RKO (cell line): Measurements from ENCODE around the gene SCUBE2.

Source experiments
- DNase-seq: peaks from one replicate; pipeline ENCODE4 v3.0.0-alpha.2; 2016; ENCODE audit warnings: low spot score

Gene SCUBE2

GRCh38 chr11:9073466-9074225, 17.8 kb downstream of the SCUBE2 start:
- DNase-seq, result no peak

GRCh38 chr11:9072626-9073176, 18.7 kb downstream of the SCUBE2 start:
- DNase-seq, result no peak

DNA sequence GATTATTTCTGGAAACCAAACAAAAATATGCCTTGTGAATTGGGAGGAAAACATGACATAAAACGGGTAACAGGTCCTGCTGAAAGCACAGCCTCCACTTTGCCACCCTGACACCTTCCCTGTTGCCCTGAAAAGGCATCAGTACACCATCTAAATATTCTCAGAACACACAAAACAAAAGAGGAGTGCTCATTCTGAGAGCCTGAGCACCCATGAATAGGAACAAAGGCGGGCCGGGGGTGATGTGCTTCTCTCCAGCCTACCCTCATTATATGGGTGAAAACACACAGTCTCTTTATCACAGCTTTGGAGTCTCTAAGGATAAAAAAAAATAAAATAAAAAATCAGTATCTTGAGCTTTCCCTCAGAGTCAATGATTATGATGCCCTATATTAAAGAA, 19.7 kb downstream of the SCUBE2 start:
- DNase-seq, result no peak

DNA sequence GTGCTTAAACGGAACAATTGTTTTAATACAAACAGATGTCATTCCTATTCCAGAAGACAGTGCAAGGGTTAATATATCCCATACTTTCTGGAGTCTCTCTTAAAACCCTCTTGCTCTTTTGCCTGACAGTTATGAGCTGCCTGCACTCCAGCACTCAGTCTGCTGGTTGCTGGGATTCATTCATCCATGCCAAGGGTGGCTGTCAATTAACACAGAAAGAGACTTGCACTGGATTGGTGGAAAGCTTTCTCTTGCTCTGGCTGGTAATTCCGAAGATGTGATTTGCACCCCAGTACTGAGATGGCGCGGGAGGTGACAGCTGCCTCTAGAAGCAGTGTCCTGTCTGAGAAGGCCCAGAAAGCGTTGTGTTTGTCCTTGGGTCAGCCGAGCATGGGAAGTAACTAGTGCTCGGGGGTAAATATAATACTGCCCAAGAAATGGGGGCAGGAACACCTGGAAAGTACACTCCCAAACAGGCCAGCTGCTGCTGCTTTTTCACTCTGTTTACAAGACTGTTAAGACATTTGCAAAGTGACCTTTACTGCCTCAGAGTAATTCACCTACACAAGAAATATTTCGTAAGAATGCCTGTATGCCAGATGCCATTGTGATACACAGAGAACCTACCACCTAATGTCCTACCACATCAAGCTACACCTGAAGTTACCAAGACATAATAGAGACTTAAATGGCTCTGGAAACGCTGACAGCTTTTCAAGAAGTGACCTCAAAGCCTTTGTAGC, 20.5 kb downstream of the SCUBE2 start:
- DNase-seq, result no peak

DNA sequence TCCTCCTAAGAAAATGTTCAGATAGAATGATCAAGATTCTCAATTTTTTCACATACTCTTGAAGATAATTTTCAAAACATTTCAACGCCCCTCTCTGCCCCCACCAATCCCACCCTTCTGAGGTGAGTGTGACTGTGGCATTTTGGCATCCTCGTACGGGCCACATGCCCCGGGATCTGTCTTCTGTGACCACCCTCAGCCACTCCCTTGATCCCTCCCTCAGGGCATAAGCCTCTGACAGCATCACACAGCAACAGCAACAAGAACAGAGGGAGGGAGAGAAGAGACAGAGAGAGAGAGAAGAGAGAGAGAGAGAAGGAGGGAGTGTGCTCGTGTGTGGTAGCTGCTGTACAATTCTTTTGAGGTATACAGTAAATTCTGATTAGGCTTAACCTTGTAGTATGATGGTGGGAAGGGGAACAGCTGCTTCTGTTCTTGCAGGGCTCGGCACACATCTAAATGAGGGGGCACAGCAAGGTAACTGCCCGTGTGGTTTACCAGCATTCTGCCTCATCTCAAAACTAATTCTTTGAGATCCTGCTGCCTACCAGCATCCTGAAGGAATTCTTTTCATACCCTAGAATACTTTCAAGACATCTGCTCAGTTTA, 21.4 kb downstream of the SCUBE2 start:
- DNase-seq, result no peak

DNA sequence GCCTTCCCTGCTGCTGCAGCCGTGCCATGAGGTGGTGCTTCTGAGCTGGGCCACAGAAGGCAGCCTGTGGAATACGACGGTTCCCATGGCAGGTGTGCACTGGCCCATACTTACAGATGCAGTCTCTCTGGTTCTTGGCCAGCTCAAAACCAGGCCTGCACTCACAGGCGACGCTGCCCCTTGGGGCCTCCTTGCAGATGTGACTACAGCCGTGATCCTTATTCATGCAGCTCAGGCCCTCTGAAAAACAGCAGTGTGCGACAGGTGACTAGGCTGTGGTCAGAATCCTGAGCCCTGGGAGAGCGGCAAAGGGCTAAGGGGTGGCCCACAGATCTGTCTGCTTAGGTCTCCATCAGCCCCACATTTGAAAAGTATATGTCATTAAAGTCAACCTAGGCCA, 22.1 kb downstream of the SCUBE2 start:
- no peak for DNase-seq

DNA sequence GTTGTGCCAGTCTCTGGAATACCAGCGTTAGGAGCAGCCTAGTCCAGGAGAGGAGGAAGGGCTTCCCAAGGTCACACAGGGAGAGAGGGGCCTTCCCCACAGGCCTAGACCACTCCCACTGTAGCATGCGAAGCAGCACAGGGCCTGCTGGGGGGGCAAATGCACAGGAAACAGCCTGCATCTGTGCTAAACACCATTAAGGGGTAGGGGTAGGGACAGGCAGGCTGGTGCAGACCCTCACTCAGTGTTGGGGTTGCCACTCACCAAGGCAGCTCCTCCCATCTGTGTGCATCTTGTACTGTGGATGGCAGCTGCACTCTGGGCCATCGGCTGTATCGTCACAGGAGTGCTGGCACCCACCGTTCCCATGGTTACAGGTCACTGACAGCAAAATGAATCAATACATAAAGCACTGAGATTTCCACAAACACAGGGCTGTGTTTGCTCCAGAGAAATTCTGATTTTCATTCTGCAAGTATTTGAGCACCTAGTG, 24.9 kb downstream of the SCUBE2 start:
- no peak for DNase-seq

DNA sequence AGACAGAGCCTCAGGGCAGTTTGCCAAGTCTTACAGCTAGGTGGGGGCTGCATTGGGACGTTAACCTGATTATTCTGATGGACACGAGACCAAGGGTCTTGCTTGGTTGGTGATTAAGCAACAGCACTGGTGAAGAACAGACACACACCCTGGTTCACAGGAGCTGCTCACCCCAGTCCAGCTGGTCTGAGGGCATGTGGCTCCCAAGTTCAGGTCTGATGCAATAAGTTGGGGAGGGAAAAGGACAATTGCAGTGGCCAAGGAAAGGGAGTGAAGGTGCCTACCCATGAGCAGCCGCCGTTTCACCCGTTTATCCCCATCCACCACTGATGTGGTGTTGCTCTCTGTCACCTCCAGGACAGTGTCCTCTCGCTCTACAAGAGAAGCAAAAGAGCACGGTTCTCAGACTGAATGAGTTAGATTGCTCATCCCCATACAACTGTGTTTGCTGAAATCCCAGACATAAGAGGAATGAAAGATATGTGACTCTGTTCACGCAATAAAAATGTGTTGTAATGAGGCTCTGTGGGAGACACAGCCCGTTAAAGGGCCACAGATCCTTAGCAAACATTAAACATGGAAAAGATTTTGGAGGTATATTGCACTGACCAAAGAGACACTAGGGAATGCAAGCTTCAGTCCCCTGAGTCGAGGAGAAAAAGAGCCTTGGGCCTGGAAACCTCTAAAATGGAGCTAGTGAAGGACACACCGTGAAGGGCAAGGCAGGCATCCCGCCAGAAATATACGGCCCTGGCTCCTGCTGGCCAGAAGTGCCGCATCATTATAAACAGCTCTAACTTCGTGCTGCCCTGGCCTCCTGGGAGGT, 25.6 kb downstream of the SCUBE2 start:
- DNase-seq, result no peak

GRCh38 chr11:9061807-9062206, 29.6 kb downstream of the SCUBE2 start:
- no peak for DNase-seq

DNA sequence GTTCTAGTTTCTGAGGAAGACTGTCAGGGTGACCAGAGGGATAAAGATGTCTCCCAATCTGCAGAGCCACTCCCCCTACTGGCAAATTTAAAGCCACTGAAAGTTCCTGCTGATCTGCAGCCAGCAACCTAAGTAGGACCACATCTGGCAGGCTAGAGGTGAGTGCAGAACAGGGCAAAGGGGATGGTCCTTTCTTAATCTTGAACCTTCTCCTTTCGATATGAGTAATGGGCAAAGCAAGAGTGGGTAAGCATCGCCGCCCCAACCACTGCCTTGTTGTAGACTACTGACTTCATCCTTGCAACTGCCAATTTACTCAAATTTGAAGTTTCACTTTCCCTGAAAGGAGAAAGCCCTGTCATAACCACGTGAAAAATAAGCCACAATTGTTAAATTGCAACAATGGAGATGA, 30.7 kb downstream of the SCUBE2 start:
- peak; percentile 21 for DNase-seq

- DNase-seq, result no peak
Observed at GRCh38 chr11:9059406-9059805, 32.0 kb downstream of the SCUBE2 start.

- no peak for DNase-seq
Observed at GRCh38 chr11:9057888-9058287, 33.5 kb downstream of the SCUBE2 start.

DNA sequence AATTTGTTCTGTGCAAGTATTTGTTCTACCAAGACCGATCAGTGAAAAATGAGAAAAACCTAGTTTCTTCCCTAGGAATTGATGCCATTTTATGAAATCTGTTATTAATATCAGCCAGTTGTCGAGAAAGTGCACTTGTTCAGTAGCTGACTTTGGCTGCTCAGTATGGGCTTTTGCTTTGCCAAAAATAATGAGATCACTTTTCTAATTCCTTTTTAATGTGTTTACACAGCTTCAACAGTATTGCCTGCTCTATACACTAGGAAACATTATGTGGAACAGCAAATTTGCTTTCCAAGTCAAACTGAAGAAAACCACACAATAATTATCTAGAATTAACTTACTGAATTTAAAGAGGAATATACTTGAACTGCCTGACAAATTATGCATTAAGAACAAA, 34.4 kb downstream of the SCUBE2 start:
- DNase-seq, result no peak

DNA sequence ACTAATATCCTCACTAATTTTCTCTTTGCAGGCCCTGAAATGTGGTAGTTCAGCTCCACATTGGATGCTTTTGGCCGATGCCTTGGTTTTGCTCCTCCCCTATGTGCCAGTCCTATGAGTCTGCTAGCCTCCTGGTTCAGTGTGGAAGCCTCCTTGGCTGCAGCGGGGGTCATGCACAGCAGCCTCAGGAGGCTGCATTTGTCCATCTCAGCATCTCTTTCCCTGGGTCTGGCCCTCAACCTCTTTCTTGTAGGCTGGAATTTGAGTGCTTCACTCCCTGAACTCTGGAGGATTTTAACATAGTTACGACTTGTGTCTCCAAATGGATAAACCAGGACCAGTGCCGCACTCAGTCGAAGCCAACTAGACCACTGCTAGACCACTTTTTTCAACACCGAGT, 34.9 kb downstream of the SCUBE2 start:
- no peak for DNase-seq

- DNase-seq, result no peak
Observed at GRCh38 chr11:9053316-9054035, 37.9 kb downstream of the SCUBE2 start.

- no peak for DNase-seq
Observed at GRCh38 chr11:9052316-9052715, 39.1 kb downstream of the SCUBE2 start.

DNA sequence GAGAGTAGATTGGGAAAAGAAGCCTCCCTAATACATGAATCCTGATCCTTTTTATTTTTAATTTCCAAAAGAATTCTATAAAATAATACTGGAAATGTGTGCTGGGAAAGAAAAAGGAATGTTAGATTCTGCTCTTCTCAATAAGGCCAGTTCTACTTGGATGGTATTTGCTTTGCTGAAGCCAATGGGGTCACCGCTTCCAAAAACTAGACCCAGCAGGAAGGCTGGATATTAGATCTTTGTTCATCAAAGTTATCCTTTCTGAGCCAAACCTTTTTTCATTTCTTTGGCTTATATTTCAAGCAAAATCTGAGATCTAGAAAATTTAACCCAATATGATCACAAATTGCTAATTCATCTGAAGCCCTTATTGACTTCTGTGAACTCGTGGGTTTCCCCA, 41.4 kb downstream of the SCUBE2 start:
- no peak for DNase-seq

- DNase-seq, result no peak
Observed at GRCh38 chr11:9047964-9048523, 43.4 kb downstream of the SCUBE2 start.

- no peak for DNase-seq
Observed at GRCh38 chr11:9046481-9046880, 44.9 kb downstream of the SCUBE2 start.

DNA sequence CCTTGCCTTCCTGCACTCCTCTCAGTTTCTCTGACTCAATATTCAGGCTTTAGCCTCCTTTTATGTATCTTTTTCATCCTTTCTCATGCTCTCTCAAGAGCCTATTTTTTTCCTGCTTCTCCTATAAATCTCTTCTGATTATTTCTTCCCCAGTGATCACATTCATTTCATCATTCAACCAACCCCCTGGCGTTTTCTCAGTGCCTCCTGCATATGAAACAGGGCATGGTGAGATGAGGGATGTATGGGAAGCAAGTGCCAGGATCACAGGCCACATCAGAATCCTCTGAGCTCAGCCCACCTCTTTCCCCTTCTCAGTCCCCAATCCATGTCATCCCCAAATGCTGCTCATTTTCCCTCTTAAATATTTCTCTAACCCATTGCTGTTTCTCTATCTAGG, 48.9 kb downstream of the SCUBE2 start:
- no peak for DNase-seq

DNA sequence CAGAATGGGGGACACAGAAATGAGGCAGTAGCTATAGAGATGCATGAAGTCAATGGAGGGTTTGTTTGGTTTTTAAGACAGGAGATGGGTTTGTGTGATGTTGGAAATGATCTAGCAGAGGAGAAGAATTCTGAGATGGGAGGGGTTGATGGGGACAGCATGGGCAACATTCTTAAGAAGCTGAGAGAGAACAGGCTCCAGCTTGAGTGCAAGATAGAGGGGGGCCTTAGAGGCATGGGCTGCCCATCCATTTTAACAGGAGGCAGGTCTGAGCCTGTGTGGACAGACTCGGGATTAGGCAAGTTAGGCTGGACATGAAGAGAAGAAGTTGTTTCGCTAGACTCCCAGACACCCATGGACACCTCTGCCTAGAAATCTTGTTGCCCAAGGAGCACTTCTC, 49.7 kb downstream of the SCUBE2 start:
- no peak for DNase-seq
